ENCODE measurements around the gene PRRC1. TPM values are rescaled to one million over a fixed set of nuclear protein-coding genes. Genes with fewer than 3 reads are reported as not detected.

The PRRC1 gene
- total RNA-seq (2022; extraction: Qiagen RNA extraction; ENCODE audit: low read depth): 37.1 to 57.1 TPM (median 48.7 TPM) in 5 replicates

GRCh38 chr5:127517480-127518318, at the start of gene PRRC1:
TSS of gene PRRC1 (plus strand) at chr5:127517640. CDS start at chr5:127523480, 5,840 bp downstream.

Other genes starting within 250 kb of the PRRC1 start
- not detected in 5 replicates for gene MEGF10, start 226.8 kb upstream of the PRRC1 start, total RNA-seq (2022; extraction: Qiagen RNA extraction; ENCODE audit: low read depth)
- not detected in 5 replicates for gene CTXN3, start 131.4 kb downstream of the PRRC1 start, total RNA-seq (2022; extraction: Qiagen RNA extraction; ENCODE audit: low read depth)
- not detected in 5 replicates for gene CCDC192, start 185.8 kb downstream of the PRRC1 start, total RNA-seq (2022; extraction: Qiagen RNA extraction; ENCODE audit: low read depth)